SH-SY5Y (cell line): ENCODE data around the gene SCN7A.

ENCODE experiments used
- GATA2 ChIP-seq: IDR thresholded peaks from 2 replicates; pipeline ENCODE4 v1.6.1; 2011; ENCODE audit warnings: mild to moderate bottlenecking, low read depth, low read length
- GATA3 ChIP-seq: IDR thresholded peaks from 2 replicates; pipeline ENCODE4 v1.6.1; 2011; ENCODE audit warnings: low read depth, mild to moderate bottlenecking, low read length, moderate library complexity

- TF ChIP-seq GATA2, result no peak
- no peak for TF ChIP-seq GATA3
Measured at GRCh38 chr2:166434491-166434890, 59.6 kb downstream of the SCN7A start.
